ENCODE measurements around the gene SPAG7. TPM values are rescaled to one million over a fixed set of nuclear protein-coding genes. Genes with fewer than 3 reads are reported as not detected.

The SPAG7 gene
- total and polyA plus RNA-seq, 2 of the 8 experiments (the other 6 are each of a cell fraction or from before 2014, with no cell fraction given), result 74.2 to 81.9 TPM

GRCh38 chr17:4950746-4951204 is 16.8 kb downstream of the SPAG7 start, which contains the start of gene ENO3:
Gene ENO3 (plus strand): TSS chr17:4951119. CDS start chr17:4951830, 711 bp downstream.
- Histone ChIP-seq H3K4me3 (ENCODE audit: extremely low read depth in 1 of 4, insufficient read depth in 2 of 4, low read depth in 3 of 4, low read length in 4 of 4) (peak within 1 kb of the TSS; percentile 69 to 97 (median 80)), H2BK20ac (ENCODE audit: low read length) (peak within 1 kb of the TSS; percentile 75; the same call in 1 of the 2 replicates), H3K23me2 (ENCODE audit: low read depth, low read length) (peaks cover 14% of the 10 kb centered on the region), H2BK120ac (replicated peaks; ENCODE audit: low read depth, low read length) (peak within 1 kb of the TSS; percentile 13), H4K5ac (ENCODE audit: insufficient read length, low read depth, low read length) (peak within 1 kb of the TSS; percentile 87), H3K4me1 (replicated peaks in 1 of 4; ENCODE audit: control insufficient read depth in 3 of 4, insufficient read depth in 4 of 4, low read length in 3 of 4) (peaks cover 4 to 17% (median 11%) of the 10 kb centered on the region in 4 experiments), H3K79me1 (ENCODE audit: low read depth, low read length) (0 out of 2 replicates have a peak, but pooled peaks cover 2% of the 10 kb centered on the region), H3K27ac (ENCODE audit: low read depth, low read length) (peak within 1 kb of the TSS; percentile 79), H3K27me3 (replicated peaks in 1 of 4; ENCODE audit: control insufficient read depth in 3 of 4, extremely low read depth in 1 of 4, insufficient read depth in 3 of 4, low read length in 3 of 4) (no peaks in the 10 kb centered on the region), H4K20me1 (replicated peaks in 1 of 2; ENCODE audit: control insufficient read depth in 1 of 2, insufficient read depth in 2 of 2, low read length in 2 of 2) (peaks cover 11 to 12% of the 10 kb centered on the region in 2 experiments), H3K14ac (ENCODE audit: insufficient read length) (no peak within 1 kb of the TSS), H3K23ac (ENCODE audit: insufficient read length) (no peak within 1 kb of the TSS), H3K4ac (replicated peaks; ENCODE audit: insufficient read length, low read depth, low read length) (peak within 1 kb of the TSS; percentile 88), H2BK15ac (ENCODE audit: low read length) (peak within 1 kb of the TSS; percentile 88; the same call in 1 of the 2 replicates), H2BK12ac (ENCODE audit: low read depth, low read length) (peak within 1 kb of the TSS; percentile 43; the same call in 1 of the 2 replicates), H3K79me2 (ENCODE audit: control insufficient read depth in 1 of 2, insufficient read depth in 2 of 2, low read length in 2 of 2) (peaks cover 8 to 24% of the 10 kb centered on the region in 2 experiments), H3K56ac (replicated peaks; ENCODE audit: insufficient read length, low read depth, low read length) (peak within 1 kb of the TSS; percentile 34), H3K18ac (ENCODE audit: extremely low read depth, low read length) (peak within 1 kb of the TSS; percentile 93), H3K36me3 (ENCODE audit: control insufficient read depth in 2 of 4, insufficient read depth in 4 of 4, low read length in 3 of 4) (peaks cover 0 to 13% (median 10%) of the 10 kb centered on the region in 4 experiments; a peak in 6 of 8 replicates), H3K9me3 (ENCODE audit: insufficient read depth in 2 of 2, low read depth in 1 of 2, low read length in 1 of 2) (no peaks in the 10 kb centered on the region), H2BK5ac (ENCODE audit: low read depth, low read length) (peak within 1 kb of the TSS; percentile 95; the same call in 1 of the 2 replicates), H4K8ac (ENCODE audit: extremely low read depth, insufficient read depth, low read length) (peak within 1 kb of the TSS; percentile 85), H2AFZ (ENCODE audit: low read length) (no peak within 1 kb of the TSS), H3K9ac (replicated peaks in 1 of 4; ENCODE audit: extremely low read depth in 1 of 4, low read depth in 3 of 4, low read length in 3 of 4) (peak within 1 kb of the TSS in 3 of 4 experiments; percentile 13 to 76 (median 58); a peak in 5 of 7 replicates), H4K91ac (replicated peaks; ENCODE audit: insufficient read length, low read length) (peak within 1 kb of the TSS; percentile 95), H3K4me2 (ENCODE audit: insufficient read depth in 1 of 2, low read depth in 2 of 2, low read length in 2 of 2) (peak within 1 kb of the TSS; percentile 95 to 97), H2AK5ac (ENCODE audit: low read depth, low read length) (peak within 1 kb of the TSS; percentile 48; the same call in 1 of the 2 replicates)
- POLR2A ChIA-PET (ENCODE audit: partially characterized antibody), result interaction anchor here (1.0 to 32.4 kb wide), 10 partner anchors 4 to 129 kb away, joined by 3 to 987 read pairs (median 4); partner anchors contain the start of genes ENO3, GP1BA, PFN1 and RNF167
- WGBS, 2 experiments (ENCODE audit: extremely low coverage in 1 of 2, insufficient coverage in 1 of 2, insufficient read length in 1 of 2, insufficient replicate concordance in 2 of 2, low coverage in 1 of 2, low lambda C conversion rate in 2 of 2, missing lambda C conversion rate in 1 of 2), result 26% methylated on average over 7 of the region's 7 CpGs; no CpG with 5 or more reads in 1 of the 2 experiments
- DNase-seq (ENCODE audit: low read depth in 1 of 2, low spot score in 2 of 2), result peak in 1 of 2 experiments; percentile 68
- TF ChIP-seq NRF1 (IDR thresholded peaks at IDR 0.05; ENCODE audit: low read depth, low read length) (no peak), ATF3 (IDR thresholded peaks at IDR 0.05; ENCODE audit: insufficient read depth, low read depth, low read length) (no peak), CBX8 (IDR thresholded peaks at IDR 0.05; ENCODE audit: borderline replicate concordance, low read depth, low read length) (no peak), POLR2A (IDR thresholded peaks at IDR 0.05; ENCODE audit: control extremely low read depth in 1 of 2, low read depth in 2 of 2, low read length in 2 of 2) (no peak), HDAC6 (IDR thresholded peaks at IDR 0.05; ENCODE audit: low read depth, low read length) (no peak), YY1 (IDR thresholded peaks at IDR 0.05; ENCODE audit: low read depth, low read length) (no peak), TAF7 (optimal IDR thresholded peaks at IDR 0.05; ENCODE audit: borderline replicate concordance, low read depth, low read length) (no peak), SP4 (IDR thresholded peaks at IDR 0.05; ENCODE audit: low read length) (0 out of 2 replicates have a peak, but pooled peaks have one; percentile 51), TBP (IDR thresholded peaks at IDR 0.05; ENCODE audit: low read depth, low read length) (0 out of 2 replicates have a peak, but pooled peaks have one; percentile 21)
- TF ChIP-seq, protein P1, sequence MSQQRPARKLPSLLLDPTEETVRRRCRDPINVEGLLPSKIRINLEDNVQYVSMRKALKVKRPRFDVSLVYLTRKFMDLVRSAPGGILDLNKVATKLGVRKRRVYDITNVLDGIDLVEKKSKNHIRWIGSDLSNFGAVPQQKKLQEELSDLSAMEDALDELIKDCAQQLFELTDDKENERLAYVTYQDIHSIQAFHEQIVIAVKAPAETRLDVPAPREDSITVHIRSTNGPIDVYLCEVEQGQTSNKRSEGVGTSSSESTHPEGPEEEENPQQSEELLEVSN (IDR thresholded peaks at IDR 0.05), result no peak
- no peak for FAIRE-seq
- CTCF ChIA-PET (ENCODE audit: partially characterized antibody), result interaction anchor here (0.8 to 1.9 kb wide), 10 partner anchors 10 to 111 kb away, joined by 3 to 5 read pairs (median 3); partner anchors contain the start of genes SLC52A1 and SPAG7
